Glutamatergic neuron (in vitro differentiated cells): ENCODE results near the gene FGD4. TPM values are rescaled to one million over a fixed set of nuclear protein-coding genes. Genes with fewer than 3 reads are reported as not detected.

ENCODE experiments used
- DNase-seq: peaks from one replicate; pipeline ENCODE4 v3.0.0; 2022
- H3K27ac Mint-ChIP-seq: one replicate; pipeline ENCODE4 v1.8.0; 2020; ENCODE audit warnings: mild to moderate bottlenecking, mixed read lengths, inconsistent platforms; ENCODE audit not compliant: unreplicated experiment
- H3K27me3 Mint-ChIP-seq: one replicate; pipeline ENCODE4 v1.8.0; 2020; ENCODE audit warnings: mild to moderate bottlenecking, moderate library complexity, mixed read lengths, inconsistent platforms; ENCODE audit not compliant: unreplicated experiment
- H3K36me3 Mint-ChIP-seq: one replicate; pipeline ENCODE4 v1.8.0; 2020; ENCODE audit warnings: mild to moderate bottlenecking, mixed read lengths, inconsistent platforms; ENCODE audit not compliant: unreplicated experiment
- H3K4me1 Mint-ChIP-seq: one replicate; pipeline ENCODE4 v1.8.0; 2020; ENCODE audit warnings: mild to moderate bottlenecking, low read depth, mixed read lengths, inconsistent platforms; ENCODE audit not compliant: unreplicated experiment
- H3K4me3 Mint-ChIP-seq: one replicate; pipeline ENCODE4 v1.8.0; 2020; ENCODE audit warnings: mild to moderate bottlenecking, mixed read lengths, inconsistent platforms; ENCODE audit not compliant: unreplicated experiment
- H3K9me3 Mint-ChIP-seq: one replicate; pipeline ENCODE4 v1.8.0; 2020; ENCODE audit warnings: mild to moderate bottlenecking, moderate library complexity, mixed read lengths, inconsistent platforms; ENCODE audit not compliant: unreplicated experiment
- total RNA-seq: library from RNA; stranded (reverse); fragmentation: NEBNext Ultra II Directional; extraction: Animal tissue kit (Norgen Biotek cat#: 25700); gene quantifications from one replicate; pipeline ENCODE4 v1.2.1, GENCODE V29; 2021; ENCODE audit not compliant: unreplicated experiment
- TF ChIP-seq, protein P1 (sequence below): fragments of 200-600 bp; sonication (generic); IDR thresholded peaks from one replicate; pipeline ENCODE4 v1.5.0; 2021; ENCODE audit not compliant: partially characterized antibody, unreplicated experiment

The FGD4 gene
- total RNA-seq, 1 donor from 2014 or later = 105 TPM

DNA sequence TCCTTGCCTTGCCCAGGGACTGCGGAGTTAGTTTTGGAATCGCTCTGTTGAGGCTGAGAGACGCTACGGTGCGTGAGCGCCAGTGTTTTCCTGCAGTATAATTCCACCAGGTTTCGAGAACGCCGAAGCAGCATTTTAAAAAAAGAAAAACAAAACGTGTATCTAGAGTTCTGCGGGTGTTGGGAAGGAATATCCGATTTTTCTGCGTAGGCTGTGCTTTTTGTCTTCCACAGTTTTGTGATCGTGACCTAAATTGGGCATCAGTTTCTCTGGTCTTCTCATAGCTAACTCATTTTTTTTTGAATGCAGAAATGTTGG lies 280.5 kb downstream of the FGD4 start:
- peak overlapping the region; percentile 88 for H3K27ac Mint-ChIP-seq
- peaks cover 3% of the 10 kb centered on the region for H3K27me3 Mint-ChIP-seq
- peaks cover 4% of the 10 kb centered on the region for H3K9me3 Mint-ChIP-seq

DNA sequence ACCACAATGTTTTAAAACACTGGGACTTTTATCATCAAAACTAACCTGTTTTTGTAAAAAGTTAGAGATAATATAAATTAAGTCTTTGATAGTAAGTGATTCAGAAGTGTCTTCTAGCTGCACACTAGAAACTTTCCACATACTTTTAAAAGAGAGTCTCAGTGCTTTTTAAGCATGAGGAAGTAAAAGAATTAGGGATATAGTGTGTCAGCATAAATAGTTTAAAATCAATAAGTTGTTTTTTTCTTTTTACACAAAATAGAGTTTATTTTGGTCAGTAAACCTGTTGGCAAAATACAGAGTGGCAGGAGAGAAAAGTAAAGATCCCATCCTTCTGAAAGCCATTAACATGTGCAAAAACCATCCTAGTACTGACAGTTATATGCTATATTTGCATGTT lies 281.4 kb downstream of the FGD4 start:
- Mint-ChIP-seq H3K27me3 (peaks cover 3% of the 10 kb centered on the region), H3K27ac (no peak overlapping the region), H3K4me1 (peaks cover 8% of the 10 kb centered on the region), H3K9me3 (peaks cover 4% of the 10 kb centered on the region), H3K4me3 (peak overlapping the region; percentile 89), H3K36me3 (no peaks in the 10 kb centered on the region)
- TF ChIP-seq, protein P1, sequence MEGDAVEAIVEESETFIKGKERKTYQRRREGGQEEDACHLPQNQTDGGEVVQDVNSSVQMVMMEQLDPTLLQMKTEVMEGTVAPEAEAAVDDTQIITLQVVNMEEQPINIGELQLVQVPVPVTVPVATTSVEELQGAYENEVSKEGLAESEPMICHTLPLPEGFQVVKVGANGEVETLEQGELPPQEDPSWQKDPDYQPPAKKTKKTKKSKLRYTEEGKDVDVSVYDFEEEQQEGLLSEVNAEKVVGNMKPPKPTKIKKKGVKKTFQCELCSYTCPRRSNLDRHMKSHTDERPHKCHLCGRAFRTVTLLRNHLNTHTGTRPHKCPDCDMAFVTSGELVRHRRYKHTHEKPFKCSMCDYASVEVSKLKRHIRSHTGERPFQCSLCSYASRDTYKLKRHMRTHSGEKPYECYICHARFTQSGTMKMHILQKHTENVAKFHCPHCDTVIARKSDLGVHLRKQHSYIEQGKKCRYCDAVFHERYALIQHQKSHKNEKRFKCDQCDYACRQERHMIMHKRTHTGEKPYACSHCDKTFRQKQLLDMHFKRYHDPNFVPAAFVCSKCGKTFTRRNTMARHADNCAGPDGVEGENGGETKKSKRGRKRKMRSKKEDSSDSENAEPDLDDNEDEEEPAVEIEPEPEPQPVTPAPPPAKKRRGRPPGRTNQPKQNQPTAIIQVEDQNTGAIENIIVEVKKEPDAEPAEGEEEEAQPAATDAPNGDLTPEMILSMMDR = no peak
- DNase-seq = no peak

More for the DNA sequence above, 280.5 kb downstream of the FGD4 start:
- TF ChIP-seq, protein P1 = no peak
- Mint-ChIP-seq H3K4me1 (peaks cover 8% of the 10 kb centered on the region), H3K4me3 (peak overlapping the region; percentile 89), H3K36me3 (no peaks in the 10 kb centered on the region)
- DNase-seq = no peak

- Mint-ChIP-seq H3K4me1 (peaks cover 8% of the 10 kb centered on the region), H3K9me3 (peaks cover 4% of the 10 kb centered on the region), H3K36me3 (no peaks in the 10 kb centered on the region), H3K4me3 (peak overlapping the region; percentile 89), H3K27me3 (peaks cover 3% of the 10 kb centered on the region), H3K27ac (no peak overlapping the region)
- DNase-seq = no peak
- TF ChIP-seq, protein P1 = no peak
Measured at GRCh38 chr12:32681272-32681671, 281.9 kb downstream of the FGD4 start.

- H3K27me3 Mint-ChIP-seq = peaks cover 2% of the 10 kb centered on the region
- TF ChIP-seq, protein P1 = no peak
- peaks cover 16% of the 10 kb centered on the region for H3K4me1 Mint-ChIP-seq
- H3K27ac Mint-ChIP-seq = no peak overlapping the region
- H3K9me3 Mint-ChIP-seq = no peaks in the 10 kb centered on the region
- DNase-seq = no peak
- no peak overlapping the region for H3K4me3 Mint-ChIP-seq
- no peaks in the 10 kb centered on the region for H3K36me3 Mint-ChIP-seq
Measured at GRCh38 chr12:32686340-32686739, 287.0 kb downstream of the FGD4 start.

DNA sequence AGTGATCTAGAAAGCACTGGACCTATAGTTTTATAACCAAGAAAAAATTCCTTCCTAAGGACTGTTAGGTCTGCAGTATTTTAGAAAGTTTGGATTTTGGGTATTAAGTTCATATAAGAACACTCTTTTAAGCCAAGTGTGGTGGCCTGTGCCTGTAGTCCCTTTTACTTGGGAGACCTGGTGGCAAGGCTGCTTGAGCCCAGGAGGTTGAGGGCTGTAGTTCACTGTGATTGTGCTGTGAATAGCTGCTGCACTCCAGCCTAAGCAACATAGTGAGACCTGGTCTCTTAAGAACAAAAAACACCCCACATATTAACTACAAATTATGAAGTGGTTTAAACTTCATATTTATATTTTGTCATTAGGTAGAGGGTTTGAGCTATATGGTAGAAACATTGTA lies 289.4 kb downstream of the FGD4 start:
- TF ChIP-seq, protein P1 = no peak
- Mint-ChIP-seq H3K27me3 (peaks cover 2% of the 10 kb centered on the region), H3K27ac (peak overlapping the region; percentile 29), H3K36me3 (no peaks in the 10 kb centered on the region), H3K4me1 (peaks cover 17% of the 10 kb centered on the region), H3K4me3 (no peak overlapping the region), H3K9me3 (peaks cover 2% of the 10 kb centered on the region)
- DNase-seq = no peak
